ENCODE measurements around the gene CST5. TPM values are rescaled to one million over a fixed set of nuclear protein-coding genes. Genes with fewer than 3 reads are reported as not detected.

The CST5 gene
- total and polyA plus RNA-seq, 10 of the 15 experiments (the other 5 are each of a cell fraction or from before 2014, with no cell fraction given) = not detected

GRCh38 chr20:23881371-23881770 lies 1.8 kb upstream of the CST5 start (continued):
- TF ChIP-seq SKIL (IDR thresholded peaks at IDR 0.05; ENCODE audit: low read depth, poor library complexity, severe bottlenecking) = no peak

GRCh38 chr20:23880417-23880816 lies 869 bp upstream of the CST5 start:
- ChIA-PET SMC1A (ENCODE audit: uncharacterized antibody, unreplicated experiment) (no interaction called here), POLR2A (no interaction called here), CTCF (interaction anchor here (0.7 kb wide), 1 partner anchor 13 kb away, joined by 3 read pairs; no protein-coding TSS in a partner anchor), RAD21 (ENCODE audit: unreplicated experiment) (no interaction called here)
- no peak for ATAC-seq
- Histone ChIP-seq H3K79me2 (ENCODE audit: control insufficient read depth, insufficient read depth, low read length) (no peaks in the 10 kb centered on the region), H3K4me2 (ENCODE audit: control insufficient read depth, insufficient read depth) (no peak overlapping the region), H3K9me3 (replicated peaks; ENCODE audit: control insufficient read depth, insufficient read depth, low read length) (no peaks in the 10 kb centered on the region), H4K20me1 (ENCODE audit: control insufficient read depth, insufficient read depth) (no peaks in the 10 kb centered on the region), H3K27me3 (replicated peaks in 1 of 2; ENCODE audit: control insufficient read depth in 2 of 2, insufficient read depth in 2 of 2, low read length in 1 of 2) (peaks cover 0 to 2% of the 10 kb centered on the region in 2 experiments; a peak in 2 of 4 replicates), H3K9ac (ENCODE audit: control insufficient read depth, insufficient read depth, low read length) (no peak overlapping the region), H3K4me3 (no peak overlapping the region), H3K4me1 (ENCODE audit: control insufficient read depth, insufficient read depth, low read length) (no peaks in the 10 kb centered on the region), H2AFZ (ENCODE audit: control insufficient read depth, low read depth, low read length) (no peak overlapping the region), H3K36me3 (ENCODE audit: control insufficient read depth in 2 of 2, insufficient read depth in 2 of 2, low read length in 1 of 2) (no peaks in the 10 kb centered on the region), H3K27ac (ENCODE audit: control insufficient read depth, insufficient read depth) (no peak overlapping the region)
- no peak for FAIRE-seq
- 30% methylated on average over 4 of the region's 4 CpGs for WGBS (ENCODE audit: insufficient coverage, insufficient replicate concordance, low lambda C conversion rate, missing lambda C conversion rate)
- no peak for DNase-seq (ENCODE audit: low read depth, low spot score)
- intact Hi-C loops (cut with micrococcal nuclease; ENCODE audit: unreplicated experiment) (no loop called here), in situ Hi-C loops (cut with MboI) (no loop called here)
- BruUV-seq (replicated peaks) = no TSS peak
- no peak for TF ChIP-seq ATF3 (IDR thresholded peaks at IDR 0.05; ENCODE audit: borderline replicate concordance, extremely low read depth, low read depth, low read length)
- TF ChIP-seq IKZF2 (IDR thresholded peaks at IDR 0.05) = no peak
- no peak for TF ChIP-seq NFYB (IDR thresholded peaks at IDR 0.05; ENCODE audit: insufficient read depth, low read depth, low read length)
- TF ChIP-seq SMAD1 (IDR thresholded peaks at IDR 0.05; ENCODE audit: low read depth, partially characterized antibody) = no peak
- TF ChIP-seq CHD1 (IDR thresholded peaks at IDR 0.05; ENCODE audit: low read depth, low read length) = no peak
- TF ChIP-seq ZBTB40 (IDR thresholded peaks at IDR 0.05; ENCODE audit: borderline replicate concordance) = no peak
- TF ChIP-seq USF2 (IDR thresholded peaks at IDR 0.05; ENCODE audit: borderline replicate concordance, low read depth, low read length) = no peak
- no peak for TF ChIP-seq TCF12 (IDR thresholded peaks at IDR 0.05; ENCODE audit: low read depth, low read length)
- no peak for TF ChIP-seq NFXL1 (IDR thresholded peaks at IDR 0.05; ENCODE audit: borderline replicate concordance)
- no peak for TF ChIP-seq EED (IDR thresholded peaks at IDR 0.05; ENCODE audit: low read depth)
- TF ChIP-seq MYC (IDR thresholded peaks at IDR 0.05; ENCODE audit: insufficient read depth, insufficient read length, insufficient replicate concordance, low read length, severe bottlenecking) = no peak
- no peak for TF ChIP-seq SREBF2 (IDR thresholded peaks at IDR 0.05; ENCODE audit: low read length)
